Endothelial cell of umbilical vein (primary cell): ENCODE results near the gene GBE1.

Source experiments
- EZH2 ChIP-seq: IDR thresholded peaks from 2 replicates; pipeline ENCODE4 v1.6.1; 2012; ENCODE audit warnings: borderline replicate concordance, low read depth, mild to moderate bottlenecking, moderate library complexity, low read length, inconsistent platforms; ENCODE audit not compliant: severe bottlenecking
- FOS ChIP-seq: IDR thresholded peaks from 2 replicates; pipeline ENCODE4 v1.6.1; 2011; ENCODE audit warnings: mild to moderate bottlenecking, low read length, moderate library complexity, borderline replicate concordance; ENCODE audit not compliant: insufficient read depth
- JUN ChIP-seq: IDR thresholded peaks from 2 replicates; pipeline ENCODE4 v1.6.1; 2011; ENCODE audit warnings: borderline replicate concordance, low read depth; ENCODE audit not compliant: insufficient read length, insufficient read depth
- POLR2A ChIP-seq: IDR thresholded peaks from 2 replicates; pipeline ENCODE4 v1.6.1; 2012; ENCODE audit warnings: low read depth, mild to moderate bottlenecking, control low read depth, low read length
- POLR2AphosphoS5 ChIP-seq: IDR thresholded peaks from 2 replicates; pipeline ENCODE4 v1.6.1; 2012; ENCODE audit warnings: low read depth, mild to moderate bottlenecking, control low read depth, low read length, moderate library complexity; ENCODE audit not compliant: insufficient read depth
- TF ChIP-seq, protein P1 (sequence below), 2 donors: IDR thresholded peaks; 1 replicate in 1 of 2; 2 replicates in 1 of 2; pipeline ENCODE4 v1.5.1; 2011; ENCODE audit warnings: low read length in 2 of 2, mild to moderate bottlenecking in 2 of 2, moderate library complexity in 2 of 2, control low read depth in 1 of 2, inconsistent platforms in 1 of 2, low read depth in 1 of 2; ENCODE audit not compliant: insufficient read depth in 1 of 2; ENCODE audit errors: extremely low read depth in 1 of 2
- TF ChIP-seq, protein P2 (sequence below): IDR thresholded peaks from 2 replicates; pipeline ENCODE4 v1.6.1; 2011; ENCODE audit not compliant: insufficient read depth, insufficient read length

- TF ChIP-seq, protein P1, sequence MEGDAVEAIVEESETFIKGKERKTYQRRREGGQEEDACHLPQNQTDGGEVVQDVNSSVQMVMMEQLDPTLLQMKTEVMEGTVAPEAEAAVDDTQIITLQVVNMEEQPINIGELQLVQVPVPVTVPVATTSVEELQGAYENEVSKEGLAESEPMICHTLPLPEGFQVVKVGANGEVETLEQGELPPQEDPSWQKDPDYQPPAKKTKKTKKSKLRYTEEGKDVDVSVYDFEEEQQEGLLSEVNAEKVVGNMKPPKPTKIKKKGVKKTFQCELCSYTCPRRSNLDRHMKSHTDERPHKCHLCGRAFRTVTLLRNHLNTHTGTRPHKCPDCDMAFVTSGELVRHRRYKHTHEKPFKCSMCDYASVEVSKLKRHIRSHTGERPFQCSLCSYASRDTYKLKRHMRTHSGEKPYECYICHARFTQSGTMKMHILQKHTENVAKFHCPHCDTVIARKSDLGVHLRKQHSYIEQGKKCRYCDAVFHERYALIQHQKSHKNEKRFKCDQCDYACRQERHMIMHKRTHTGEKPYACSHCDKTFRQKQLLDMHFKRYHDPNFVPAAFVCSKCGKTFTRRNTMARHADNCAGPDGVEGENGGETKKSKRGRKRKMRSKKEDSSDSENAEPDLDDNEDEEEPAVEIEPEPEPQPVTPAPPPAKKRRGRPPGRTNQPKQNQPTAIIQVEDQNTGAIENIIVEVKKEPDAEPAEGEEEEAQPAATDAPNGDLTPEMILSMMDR (IDR thresholded peaks at IDR 0.05; ENCODE audit: extremely low read depth in 1 of 2, insufficient read depth in 1 of 2, low read depth in 1 of 2, low read length in 2 of 2), result no peak
- TF ChIP-seq POLR2A, result peak; percentile 81
- TF ChIP-seq EZH2, result no peak
- TF ChIP-seq FOS, result peak; percentile 43
- TF ChIP-seq JUN, result peak; percentile 81
- TF ChIP-seq POLR2AphosphoS5, result peak; percentile 50
- TF ChIP-seq, protein P2, sequence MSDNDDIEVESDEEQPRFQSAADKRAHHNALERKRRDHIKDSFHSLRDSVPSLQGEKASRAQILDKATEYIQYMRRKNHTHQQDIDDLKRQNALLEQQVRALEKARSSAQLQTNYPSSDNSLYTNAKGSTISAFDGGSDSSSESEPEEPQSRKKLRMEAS, result no peak
Observed at GRCh38 chr3:81472600-81473362, 288.7 kb downstream of the GBE1 start.
